SK-N-SH (cell line): ENCODE data around the gene HSPB7. TPM values are rescaled to one million over a fixed set of nuclear protein-coding genes. Genes with fewer than 3 reads are reported as not detected.
"Not testable (repeated sequence)": the region's sequence is repeated elsewhere in the genome, so short reads cannot be mapped to it uniquely, and the experiment has no call there.

Experiments
- CTCF ChIA-PET: fragments of 300-600, 350-600 bp; formaldehyde crosslinking; extraction: SDS; loops from one replicate; lab custom pipeline; 2021; lab: Yijun Ruan, JAX
- POLR2A ChIA-PET: fragments of 350-600 bp; sonication (Branson Sonifier 250); formaldehyde crosslinking; extraction: SDS; loops from one replicate; lab custom pipeline; 2020; ENCODE audit warnings: antibody characterized with exemption, inconsistent platforms; lab: Yijun Ruan, JAX
- DNase-seq: peaks from one replicate; pipeline ENCODE4 v3.0.0; 2012
- H2AFZ ChIP-seq: fragments of 200-600 bp; sonication (generic); 2 replicates; pipeline ENCODE4 v1.8.1; 2016; ENCODE audit warnings: antibody characterized with exemption, mild to moderate bottlenecking, low read depth
- H3F3A ChIP-seq: fragments of 200-600 bp; sonication (generic); replicated peaks from 2 replicates; pipeline ENCODE3; 2016; ENCODE audit warnings: antibody characterized with exemption, mild to moderate bottlenecking; ENCODE audit not compliant: insufficient read depth
- H3K27ac ChIP-seq, 2 experiments: fragments of 200-500 bp in 1 of 2; fragments of 200-600 bp in 1 of 2; sonication (Bioruptor generic) in 1 of 2; sonication (generic), shearing (Covaris generic) in 1 of 2; 2 replicates each; pipeline versions ENCODE4 v1.5.1 to v1.6.1; 2014 to 2016; ENCODE audit warnings: low read depth in 2 of 2, inconsistent platforms in 1 of 2, low read length in 1 of 2, mild to moderate bottlenecking in 1 of 2, mixed read lengths in 1 of 2
- H3K27me3 ChIP-seq: fragments of 200-600 bp; sonication (generic), shearing (Covaris generic); 2 replicates; pipeline ENCODE4 v1.6.1; 2016; ENCODE audit warnings: mixed run types; ENCODE audit not compliant: insufficient read depth
- H3K36me3 ChIP-seq, 2 experiments: fragments of 200-500 bp in 1 of 2; fragments of 200-600 bp in 1 of 2; sonication (Bioruptor generic) in 1 of 2; sonication (generic) in 1 of 2; replicated peaks in 1 of 2; 2 replicates each; pipeline versions ENCODE3 to v1.5.1; 2014 to 2016; ENCODE audit warnings: low read length in 1 of 2, mild to moderate bottlenecking in 1 of 2; ENCODE audit not compliant: insufficient read depth in 2 of 2, control insufficient read depth in 1 of 2
- H3K4me1 ChIP-seq, 2 experiments: fragments of 200-500 bp in 1 of 2; fragments of 200-600 bp in 1 of 2; sonication (Bioruptor generic) in 1 of 2; sonication (generic), shearing (Covaris generic) in 1 of 2; 2 replicates each; pipeline versions ENCODE4 v1.5.1 to v1.6.1; 2014 to 2016; ENCODE audit warnings: low read depth in 1 of 2, low read length in 1 of 2, mixed run types in 1 of 2; ENCODE audit not compliant: insufficient read depth in 2 of 2, control insufficient read depth in 1 of 2
- H3K4me2 ChIP-seq: fragments of 200-600 bp; sonication (generic), shearing (Covaris generic); 2 replicates; pipeline ENCODE4 v1.6.1; 2017; ENCODE audit warnings: mixed run types
- H3K4me3 ChIP-seq, 2 experiments: fragments of 200-500 bp in 1 of 2; fragments of 200-600 bp in 1 of 2; sonication (Bioruptor generic) in 1 of 2; sonication (generic), shearing (Covaris generic) in 1 of 2; 2 replicates each; pipeline versions ENCODE4 v1.5.1 to v1.8.1; 2014 to 2016; ENCODE audit warnings: low read depth in 2 of 2, inconsistent platforms in 1 of 2, low read length in 1 of 2, mild to moderate bottlenecking in 1 of 2, mixed read lengths in 1 of 2, moderate library complexity in 1 of 2
- H3K79me2 ChIP-seq: fragments of 200-600 bp; sonication (generic); 2 replicates; pipeline ENCODE4 v1.8.1; 2017; ENCODE audit warnings: mild to moderate bottlenecking; ENCODE audit not compliant: insufficient read depth
- H3K9ac ChIP-seq: fragments of 200-600 bp; sonication (generic); 2 replicates; pipeline ENCODE4 v1.6.1; 2017; ENCODE audit warnings: mixed run types
- H3K9me2 ChIP-seq: fragments of 200-600 bp; sonication (generic); 2 replicates; pipeline ENCODE4 v1.6.1; 2017; ENCODE audit warnings: mixed run types
- H3K9me3 ChIP-seq: fragments of 200-600 bp; sonication (generic); 2 replicates; pipeline ENCODE4 v1.6.1; 2017; ENCODE audit warnings: mixed run types, mild to moderate bottlenecking, moderate library complexity
- H4K20me1 ChIP-seq: fragments of 200-600 bp; sonication (generic); 2 replicates; pipeline ENCODE4 v1.6.1; 2017; ENCODE audit warnings: mild to moderate bottlenecking, mixed run types; ENCODE audit not compliant: insufficient read depth
- CHD2 ChIP-seq: fragments of 150-350 bp; IDR thresholded peaks from 2 replicates; pipeline ENCODE4 v1.6.1; 2018; ENCODE audit warnings: low read length; ENCODE audit not compliant: partially characterized antibody
- FOSL2 ChIP-seq: IDR thresholded peaks from 2 replicates; pipeline ENCODE4 v1.4.0; 2012; ENCODE audit warnings: low read depth, mild to moderate bottlenecking, moderate library complexity, borderline replicate concordance
- GABPA ChIP-seq: IDR thresholded peaks from 2 replicates; pipeline ENCODE4 v1.4.0; 2012; ENCODE audit warnings: low read depth, mild to moderate bottlenecking
- GATA2 ChIP-seq: sonication (generic); formaldehyde crosslinking; IDR thresholded peaks from 2 replicates; pipeline ENCODE4 v1.5.0; 2020; ENCODE audit warnings: mild to moderate bottlenecking, missing genetic modification reagents
- NFIC ChIP-seq: IDR thresholded peaks from 2 replicates; pipeline ENCODE4 v1.4.0; 2012; ENCODE audit warnings: borderline replicate concordance
- RAD21 ChIP-seq: IDR thresholded peaks from 2 replicates; pipeline ENCODE4 v1.6.1; 2012; ENCODE audit warnings: mild to moderate bottlenecking, low read length
- RFX5 ChIP-seq: IDR thresholded peaks from 2 replicates; pipeline ENCODE4 v1.6.1; 2012; ENCODE audit warnings: mild to moderate bottlenecking, improper control_type of control experiment, low read length
- SIN3A ChIP-seq: IDR thresholded peaks from 2 replicates; pipeline ENCODE4 v1.6.1; 2012; ENCODE audit warnings: low read depth, mild to moderate bottlenecking, low read length, moderate library complexity, borderline replicate concordance
- TCF12 ChIP-seq: IDR thresholded peaks from 2 replicates; pipeline ENCODE4 v1.4.0; 2012
- YY1 ChIP-seq: IDR thresholded peaks from 2 replicates; pipeline ENCODE4 v1.4.0; 2012; ENCODE audit warnings: low read depth, mild to moderate bottlenecking
- WGBS: methylation state at CpG from one replicate; pipeline ENCODE4 v1.1.6; 2017; ENCODE audit warnings: low lambda C conversion rate; 5-methylcytosine and 5-hydroxymethylcytosine counted together
- polyA plus RNA-seq, 3 experiments: library from polyadenylated mRNA; depleted of rRNA; stranded (reverse); fragments of >200 nt; gene quantifications; 2 replicates each; pipeline ENCODE4 v1.2.3, GENCODE V29; 2012
- TF ChIP-seq, protein P1 (sequence below): fragments of 150-350 bp; IDR thresholded peaks from 2 replicates; pipeline ENCODE4 v1.6.1; 2017; ENCODE audit warnings: antibody characterized with exemption, low read length, low read depth, borderline replicate concordance
- TF ChIP-seq, protein P2 (sequence below): IDR thresholded peaks from 2 replicates; pipeline ENCODE4; 2012
- TF ChIP-seq, protein P3 (sequence below): IDR thresholded peaks from 2 replicates; pipeline ENCODE4 v1.6.1; 2012; ENCODE audit warnings: mild to moderate bottlenecking, low read depth, low read length, moderate library complexity
- TF ChIP-seq, protein P4 (sequence below): IDR thresholded peaks from 2 replicates; pipeline ENCODE4 v1.4.0; 2012; ENCODE audit warnings: low read depth

Gene HSPB7
- polyA plus RNA-seq, 1 of the 3 experiments (the other 2 are of a cell fraction): 0.05 TPM

DNA sequence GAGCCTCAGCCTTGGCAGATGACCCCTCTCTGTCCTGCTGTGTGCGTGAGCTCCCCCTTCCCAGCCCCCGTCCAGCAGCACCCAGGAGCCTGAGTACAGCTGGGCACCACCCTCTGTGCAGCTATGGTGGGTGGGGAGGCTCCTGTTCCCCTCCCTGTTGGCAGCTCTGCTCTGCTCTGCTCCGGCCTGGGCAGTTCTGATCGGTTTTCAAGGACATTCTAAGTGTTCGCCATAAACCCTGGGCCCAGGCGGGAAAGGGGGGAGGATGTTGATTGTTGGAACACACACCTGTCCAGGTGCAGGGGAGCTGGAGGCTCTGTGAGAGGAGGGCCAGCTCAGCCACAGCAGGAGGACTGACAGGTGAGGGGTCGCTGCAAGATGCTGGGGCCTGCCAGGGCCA, 25.7 kb upstream of the HSPB7 start, which contains the start of gene CLCNKB:
Gene CLCNKB (plus strand): TSS at position 262 of the 400 bp plus-strand sequence. CDS start 711 bp downstream, outside the sequence.
- H3K9ac ChIP-seq: no peak within 1 kb of the TSS
- no peak for DNase-seq
- H3F3A ChIP-seq: no peaks in the 10 kb centered on the region
- H3K27ac ChIP-seq: no peak within 1 kb of the TSS
- H3K36me3 ChIP-seq: no peaks in the 10 kb centered on the region
- no peaks in the 10 kb centered on the region for H3K9me3 ChIP-seq
- ChIA-PET CTCF (interaction anchor here (0.8 to 1.8 kb wide), 4 partner anchors 25 to 40 kb away, joined by 3 to 5 read pairs (median 4); partner anchors contain the start of genes FAM131C and HSPB7), POLR2A (no interaction called here)
- H2AFZ ChIP-seq: no peak within 1 kb of the TSS
- no peak within 1 kb of the TSS for H3K4me2 ChIP-seq
- no peaks in the 10 kb centered on the region for H3K79me2 ChIP-seq
- TF ChIP-seq, protein P1, sequence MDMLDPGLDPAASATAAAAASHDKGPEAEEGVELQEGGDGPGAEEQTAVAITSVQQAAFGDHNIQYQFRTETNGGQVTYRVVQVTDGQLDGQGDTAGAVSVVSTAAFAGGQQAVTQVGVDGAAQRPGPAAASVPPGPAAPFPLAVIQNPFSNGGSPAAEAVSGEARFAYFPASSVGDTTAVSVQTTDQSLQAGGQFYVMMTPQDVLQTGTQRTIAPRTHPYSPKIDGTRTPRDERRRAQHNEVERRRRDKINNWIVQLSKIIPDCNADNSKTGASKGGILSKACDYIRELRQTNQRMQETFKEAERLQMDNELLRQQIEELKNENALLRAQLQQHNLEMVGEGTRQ: no peak
- TF ChIP-seq RAD21 (no peak), FOSL2 (no peak)
- TF ChIP-seq, protein P2, sequence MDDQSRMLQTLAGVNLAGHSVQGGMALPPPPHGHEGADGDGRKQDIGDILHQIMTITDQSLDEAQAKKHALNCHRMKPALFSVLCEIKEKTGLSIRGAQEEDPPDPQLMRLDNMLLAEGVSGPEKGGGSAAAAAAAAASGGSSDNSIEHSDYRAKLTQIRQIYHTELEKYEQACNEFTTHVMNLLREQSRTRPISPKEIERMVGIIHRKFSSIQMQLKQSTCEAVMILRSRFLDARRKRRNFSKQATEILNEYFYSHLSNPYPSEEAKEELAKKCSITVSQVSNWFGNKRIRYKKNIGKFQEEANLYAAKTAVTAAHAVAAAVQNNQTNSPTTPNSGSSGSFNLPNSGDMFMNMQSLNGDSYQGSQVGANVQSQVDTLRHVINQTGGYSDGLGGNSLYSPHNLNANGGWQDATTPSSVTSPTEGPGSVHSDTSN: no peak
- no peak within 1 kb of the TSS for H3K4me3 ChIP-seq
- H3K9me2 ChIP-seq: no peaks in the 10 kb centered on the region
- no peaks in the 10 kb centered on the region for H4K20me1 ChIP-seq
- H3K4me1 ChIP-seq: no peaks in the 10 kb centered on the region; a peak in 1 of 4 replicates
- WGBS: 53% methylated on average over 4 of the region's 7 CpGs
- no peaks in the 10 kb centered on the region for H3K27me3 ChIP-seq

DNA sequence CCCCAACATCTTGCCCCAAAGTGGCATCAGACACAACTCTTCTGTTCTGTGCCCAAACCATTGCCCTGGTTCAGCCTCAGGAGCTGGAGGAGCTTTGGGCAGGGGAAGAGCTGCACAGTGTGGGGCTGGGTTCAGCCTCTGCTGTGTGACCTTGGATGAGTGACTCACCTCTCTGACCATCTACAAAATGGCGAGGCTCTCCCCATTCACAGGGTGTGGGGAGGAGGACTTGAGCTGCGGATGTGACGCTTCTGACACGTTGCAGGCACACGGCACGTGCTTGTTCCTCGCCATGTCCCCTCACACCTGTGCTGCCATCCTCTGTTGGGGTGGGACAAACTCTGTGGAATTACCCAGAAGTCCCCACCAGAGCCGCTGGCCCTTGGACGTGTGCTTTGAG, 24.8 kb upstream of the HSPB7 start:
- H2AFZ ChIP-seq, H3K9me2 ChIP-seq, H3F3A ChIP-seq, POLR2A ChIA-PET, H3K9me3 ChIP-seq, H4K20me1 ChIP-seq, H3K9ac ChIP-seq, H3K27ac ChIP-seq, H3K4me3 ChIP-seq, H3K4me2 ChIP-seq, H3K27me3 ChIP-seq, DNase-seq, H3K36me3 ChIP-seq, H3K79me2 ChIP-seq, H3K4me1 ChIP-seq: not testable (repeated sequence)
- CTCF ChIA-PET: interaction anchor here (1.6 kb wide), 1 partner anchor 33 kb away, joined by 4 read pairs; no protein-coding TSS in a partner anchor
- 80% methylated on average over 2 of the region's 9 CpGs for WGBS

DNA sequence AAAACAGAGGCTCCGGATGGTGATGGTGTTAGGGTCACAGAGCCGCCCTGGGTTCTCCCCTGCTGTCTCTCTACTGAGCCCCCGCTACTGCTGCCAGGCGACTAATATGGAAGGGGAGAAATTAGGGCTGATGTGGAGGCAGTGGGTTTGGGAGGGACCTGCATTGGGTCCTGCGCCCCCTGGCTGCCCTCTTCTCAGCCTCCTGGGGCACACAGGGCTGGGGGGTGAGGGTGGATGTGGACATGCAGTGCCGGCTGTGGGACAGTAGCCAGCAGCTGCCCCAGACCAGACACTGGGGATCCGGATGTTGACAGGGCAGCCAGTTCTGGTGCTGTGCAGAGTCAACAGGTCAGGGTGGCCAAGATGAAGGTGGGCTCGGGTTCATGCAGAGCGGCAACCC, 24.3 kb upstream of the HSPB7 start:
- no peaks in the 10 kb centered on the region; a peak in 1 of 4 replicates for H3K4me1 ChIP-seq
- H3K27ac ChIP-seq: no peak overlapping the region
- 79% methylated on average over 7 of the region's 9 CpGs for WGBS
- ChIA-PET POLR2A (no interaction called here), CTCF (interaction anchor here (0.7 to 1.6 kb wide), 2 partner anchors 32 to 33 kb away, joined by 3 to 4 read pairs; no protein-coding TSS in a partner anchor)
- no peaks in the 10 kb centered on the region for H3F3A ChIP-seq
- H3K9ac ChIP-seq: no peak overlapping the region
- no peaks in the 10 kb centered on the region for H3K79me2 ChIP-seq
- H3K36me3 ChIP-seq: no peaks in the 10 kb centered on the region
- H4K20me1 ChIP-seq: no peaks in the 10 kb centered on the region
- H3K4me3 ChIP-seq: no peak overlapping the region
- H3K4me2 ChIP-seq: no peak overlapping the region
- H2AFZ ChIP-seq: no peak overlapping the region
- H3K27me3 ChIP-seq: no peaks in the 10 kb centered on the region
- no peak for DNase-seq
- H3K9me3 ChIP-seq: no peaks in the 10 kb centered on the region
- no peaks in the 10 kb centered on the region for H3K9me2 ChIP-seq
- no peak for TF ChIP-seq YY1
- TF ChIP-seq, protein P3, sequence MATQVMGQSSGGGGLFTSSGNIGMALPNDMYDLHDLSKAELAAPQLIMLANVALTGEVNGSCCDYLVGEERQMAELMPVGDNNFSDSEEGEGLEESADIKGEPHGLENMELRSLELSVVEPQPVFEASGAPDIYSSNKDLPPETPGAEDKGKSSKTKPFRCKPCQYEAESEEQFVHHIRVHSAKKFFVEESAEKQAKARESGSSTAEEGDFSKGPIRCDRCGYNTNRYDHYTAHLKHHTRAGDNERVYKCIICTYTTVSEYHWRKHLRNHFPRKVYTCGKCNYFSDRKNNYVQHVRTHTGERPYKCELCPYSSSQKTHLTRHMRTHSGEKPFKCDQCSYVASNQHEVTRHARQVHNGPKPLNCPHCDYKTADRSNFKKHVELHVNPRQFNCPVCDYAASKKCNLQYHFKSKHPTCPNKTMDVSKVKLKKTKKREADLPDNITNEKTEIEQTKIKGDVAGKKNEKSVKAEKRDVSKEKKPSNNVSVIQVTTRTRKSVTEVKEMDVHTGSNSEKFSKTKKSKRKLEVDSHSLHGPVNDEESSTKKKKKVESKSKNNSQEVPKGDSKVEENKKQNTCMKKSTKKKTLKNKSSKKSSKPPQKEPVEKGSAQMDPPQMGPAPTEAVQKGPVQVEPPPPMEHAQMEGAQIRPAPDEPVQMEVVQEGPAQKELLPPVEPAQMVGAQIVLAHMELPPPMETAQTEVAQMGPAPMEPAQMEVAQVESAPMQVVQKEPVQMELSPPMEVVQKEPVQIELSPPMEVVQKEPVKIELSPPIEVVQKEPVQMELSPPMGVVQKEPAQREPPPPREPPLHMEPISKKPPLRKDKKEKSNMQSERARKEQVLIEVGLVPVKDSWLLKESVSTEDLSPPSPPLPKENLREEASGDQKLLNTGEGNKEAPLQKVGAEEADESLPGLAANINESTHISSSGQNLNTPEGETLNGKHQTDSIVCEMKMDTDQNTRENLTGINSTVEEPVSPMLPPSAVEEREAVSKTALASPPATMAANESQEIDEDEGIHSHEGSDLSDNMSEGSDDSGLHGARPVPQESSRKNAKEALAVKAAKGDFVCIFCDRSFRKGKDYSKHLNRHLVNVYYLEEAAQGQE: no peak
- no peak for TF ChIP-seq NFIC
- TF ChIP-seq, protein P4, sequence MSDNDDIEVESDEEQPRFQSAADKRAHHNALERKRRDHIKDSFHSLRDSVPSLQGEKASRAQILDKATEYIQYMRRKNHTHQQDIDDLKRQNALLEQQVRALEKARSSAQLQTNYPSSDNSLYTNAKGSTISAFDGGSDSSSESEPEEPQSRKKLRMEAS: no peak
- TF ChIP-seq SIN3A: no peak
- no peak for TF ChIP-seq RFX5
- no peak for TF ChIP-seq GABPA
- no peak for TF ChIP-seq TCF12
- TF ChIP-seq GATA2 (CRISPR knock-in tag): no peak
- no peak for TF ChIP-seq CHD2
- TF ChIP-seq, protein P2: no peak
